ENCODE results near the gene MAEL.
A peak's percentile ranks its signal among the peaks of the same experiment; 100 is the strongest.

MAEL gene

GRCh38 chr1:167056529-167057231 is 67.6 kb downstream of the MAEL start:
- DNase-seq (ENCODE audit: low read depth) = no peak

GRCh38 chr1:167057241-167057688 is 68.2 kb downstream of the MAEL start:
- no peak for DNase-seq (ENCODE audit: low read depth)

- DNase-seq (ENCODE audit: low read depth) = peak; percentile 58
These were observed 70.1 kb downstream of the MAEL start for GRCh38 chr1:167059045-167059808.

GRCh38 chr1:167059809-167060107 is 70.7 kb downstream of the MAEL start:
- DNase-seq (ENCODE audit: low read depth) = no peak

GRCh38 chr1:167060141-167061072 is 71.3 kb downstream of the MAEL start:
- DNase-seq (ENCODE audit: low read depth) = no peak

- no peak for DNase-seq (ENCODE audit: low read depth)
These were observed 72.0 kb downstream of the MAEL start for GRCh38 chr1:167061073-167061464.

GRCh38 chr1:167064621-167065020 is 75.5 kb downstream of the MAEL start:
- DNase-seq (ENCODE audit: low read depth) = no peak

- no peak for DNase-seq (ENCODE audit: low read depth)
These were observed 76.4 kb downstream of the MAEL start for GRCh38 chr1:167065471-167065870.

GRCh38 chr1:167066333-167067122 is 77.4 kb downstream of the MAEL start:
- peak; percentile 70 for DNase-seq (ENCODE audit: low read depth)

GRCh38 chr1:167067904-167068303 is 78.8 kb downstream of the MAEL start:
- no peak for DNase-seq (ENCODE audit: low read depth)

- no peak for DNase-seq (ENCODE audit: low read depth)
These were observed 79.7 kb downstream of the MAEL start for GRCh38 chr1:167068761-167069160.

GRCh38 chr1:167071286-167071685 is 82.2 kb downstream of the MAEL start:
- DNase-seq (ENCODE audit: low read depth) = no peak

Data from stimulated activated CD8-positive, alpha-beta memory T cell treated with anti-CD3 and anti-CD28 coated beads, Interleukin-7, amount 100 ng/mL, for 24 hours (primary cell).